ENCODE data around the gene GET4.

DNA sequence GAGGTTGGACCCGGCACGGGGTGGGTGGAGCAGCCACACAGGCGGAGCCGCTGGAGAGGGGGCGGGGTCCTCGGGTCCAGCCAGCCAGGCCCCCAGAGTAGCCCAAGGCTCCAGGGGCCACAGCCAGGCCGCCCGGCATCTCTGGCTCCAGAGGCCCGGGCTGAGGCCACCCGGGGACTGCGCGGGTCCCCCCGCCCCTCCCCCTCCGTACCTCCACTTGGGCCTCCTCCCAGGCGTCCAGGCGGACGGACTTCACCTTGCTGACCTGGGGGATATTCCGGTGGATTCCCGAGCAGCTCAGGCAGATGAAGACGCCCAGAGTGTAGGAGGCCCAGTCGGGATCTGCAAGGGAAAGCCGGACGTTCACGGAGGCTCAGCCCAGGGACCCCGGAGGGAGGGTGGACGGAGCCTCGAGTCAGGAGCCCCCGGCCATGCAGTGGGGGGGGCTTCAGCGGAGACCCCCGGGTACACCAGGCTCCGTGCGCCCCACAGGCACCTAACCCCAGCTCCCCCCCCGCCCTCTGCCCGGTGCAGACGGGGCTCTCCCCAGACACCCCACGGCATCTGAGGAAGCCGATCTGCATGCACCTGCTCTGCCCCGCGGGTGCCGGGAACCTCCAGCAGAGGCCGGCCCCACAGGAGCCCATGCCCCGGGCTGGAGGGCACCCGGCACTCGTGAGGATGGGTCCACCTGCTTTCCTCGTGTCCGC is 59.0 kb downstream of the GET4 start:
- no peak for TF ChIP-seq EZH2 (IDR thresholded peaks at IDR 0.05; ENCODE audit: borderline replicate concordance)
- TF ChIP-seq, protein P1, sequence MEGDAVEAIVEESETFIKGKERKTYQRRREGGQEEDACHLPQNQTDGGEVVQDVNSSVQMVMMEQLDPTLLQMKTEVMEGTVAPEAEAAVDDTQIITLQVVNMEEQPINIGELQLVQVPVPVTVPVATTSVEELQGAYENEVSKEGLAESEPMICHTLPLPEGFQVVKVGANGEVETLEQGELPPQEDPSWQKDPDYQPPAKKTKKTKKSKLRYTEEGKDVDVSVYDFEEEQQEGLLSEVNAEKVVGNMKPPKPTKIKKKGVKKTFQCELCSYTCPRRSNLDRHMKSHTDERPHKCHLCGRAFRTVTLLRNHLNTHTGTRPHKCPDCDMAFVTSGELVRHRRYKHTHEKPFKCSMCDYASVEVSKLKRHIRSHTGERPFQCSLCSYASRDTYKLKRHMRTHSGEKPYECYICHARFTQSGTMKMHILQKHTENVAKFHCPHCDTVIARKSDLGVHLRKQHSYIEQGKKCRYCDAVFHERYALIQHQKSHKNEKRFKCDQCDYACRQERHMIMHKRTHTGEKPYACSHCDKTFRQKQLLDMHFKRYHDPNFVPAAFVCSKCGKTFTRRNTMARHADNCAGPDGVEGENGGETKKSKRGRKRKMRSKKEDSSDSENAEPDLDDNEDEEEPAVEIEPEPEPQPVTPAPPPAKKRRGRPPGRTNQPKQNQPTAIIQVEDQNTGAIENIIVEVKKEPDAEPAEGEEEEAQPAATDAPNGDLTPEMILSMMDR (IDR thresholded peaks at IDR 0.05; ENCODE audit: poor library complexity), result no peak

All from hepatocyte (in vitro differentiated cells).